CD4-positive, alpha-beta T cell treated with Interleukin-4 for 1 hour (primary cell): Measurements from ENCODE around the gene PLA2G1B.

ENCODE experiments used
- DNase-seq, 2 donors: peaks; one replicate each; pipeline ENCODE4 v3.0.0-alpha.2; 2020 to 2022

PLA2G1B gene

DNA sequence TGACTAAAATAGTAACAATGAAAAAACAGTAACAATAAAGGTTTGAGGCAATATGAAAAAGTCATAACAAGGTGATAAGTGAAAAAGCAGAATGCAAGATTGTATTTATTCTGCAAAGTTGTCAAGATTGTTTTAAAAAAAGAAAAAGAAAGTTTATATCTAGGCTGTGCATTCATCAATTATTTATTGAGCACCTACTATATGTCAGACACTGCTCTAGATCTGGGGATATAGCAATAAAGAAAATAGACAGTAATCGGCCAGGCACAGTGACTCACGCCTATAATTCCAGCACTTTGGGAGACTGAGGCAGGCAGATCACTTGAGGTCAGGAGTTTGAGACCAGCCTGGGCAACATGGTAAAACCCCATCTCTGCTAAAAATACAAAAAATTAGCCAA lies 3.8 kb downstream of the PLA2G1B start:
- DNase-seq: no peak

DNA sequence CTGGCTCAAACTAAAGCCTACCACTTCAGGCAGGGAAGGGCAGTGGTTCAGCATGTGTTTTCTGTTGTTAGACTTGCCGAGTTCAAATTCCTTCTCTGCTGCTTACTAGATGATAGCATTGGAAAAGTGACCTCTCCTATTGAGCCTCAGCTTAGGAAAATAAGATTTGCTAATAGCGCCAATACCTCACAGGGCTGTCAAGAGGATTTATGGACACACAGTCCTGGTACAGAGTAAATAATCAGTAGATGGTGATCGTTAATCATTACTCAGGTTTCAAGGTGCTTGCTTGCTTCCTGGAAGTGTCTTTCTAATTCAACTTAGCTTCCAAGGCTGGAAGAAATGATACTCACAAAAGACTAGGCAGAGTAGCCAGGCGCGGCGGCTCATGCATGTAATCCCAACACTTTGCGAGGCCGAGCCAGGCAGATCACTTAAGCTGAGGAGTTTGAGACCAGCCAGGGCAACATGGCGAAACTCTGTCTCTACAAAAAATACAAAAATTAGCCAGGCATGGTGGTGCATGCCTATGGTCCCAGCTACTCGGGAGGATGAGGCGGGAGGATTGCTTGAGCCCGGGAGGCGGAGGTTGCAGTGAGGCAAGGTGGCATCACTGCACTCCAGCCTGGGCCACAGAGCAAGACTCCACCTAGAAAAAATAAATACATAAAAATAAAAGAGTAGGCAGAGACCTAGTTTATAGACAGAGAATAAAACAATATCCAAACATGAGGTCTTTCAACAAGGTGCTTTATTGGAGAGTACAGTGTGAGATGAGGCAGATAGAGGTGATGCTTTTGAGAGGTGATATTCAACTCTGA lies 6.0 kb downstream of the PLA2G1B start:
- DNase-seq: no peak

DNA sequence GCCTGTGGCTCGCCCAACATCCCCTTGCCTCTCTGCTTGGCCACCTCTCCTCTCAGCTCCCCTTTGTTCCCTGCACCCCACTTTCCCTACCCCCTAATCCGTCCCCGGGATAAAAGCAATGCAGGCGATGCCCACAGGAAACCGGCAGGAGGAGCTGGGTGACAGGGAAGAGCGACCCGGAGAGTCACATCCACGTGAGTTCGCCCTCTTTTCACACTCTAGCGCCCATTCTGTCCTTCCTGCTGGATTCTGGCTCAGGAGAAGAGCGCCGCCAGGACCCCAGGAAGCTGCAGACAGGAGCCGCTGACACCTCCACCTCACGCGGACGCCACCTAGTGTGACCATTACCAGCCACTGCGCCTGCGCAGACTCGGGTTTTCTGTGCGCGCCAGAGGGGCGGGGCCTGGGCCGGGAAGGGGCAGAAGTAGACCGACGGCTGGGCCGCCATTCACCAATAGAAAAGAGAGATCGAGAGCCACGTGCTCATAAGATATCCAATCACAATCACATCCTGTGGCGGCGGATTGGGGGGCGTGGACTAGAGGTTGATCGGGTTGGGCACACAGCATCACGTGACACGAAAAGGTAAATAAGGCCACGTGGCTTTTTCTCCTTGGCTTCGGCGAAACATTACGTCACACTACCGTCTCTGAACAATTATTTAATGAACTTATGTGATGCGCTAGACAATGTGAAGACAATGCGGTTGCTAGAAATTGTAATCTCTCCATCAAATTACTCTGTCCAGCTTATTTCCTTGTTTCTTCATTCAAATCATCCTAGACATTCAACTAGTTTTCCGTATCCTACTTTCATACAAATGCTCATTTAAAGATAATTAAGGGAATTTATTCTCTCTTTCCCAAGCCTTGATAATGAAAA lies 10.1 kb downstream of the PLA2G1B start:
- DNase-seq: peak; percentile 100

DNA sequence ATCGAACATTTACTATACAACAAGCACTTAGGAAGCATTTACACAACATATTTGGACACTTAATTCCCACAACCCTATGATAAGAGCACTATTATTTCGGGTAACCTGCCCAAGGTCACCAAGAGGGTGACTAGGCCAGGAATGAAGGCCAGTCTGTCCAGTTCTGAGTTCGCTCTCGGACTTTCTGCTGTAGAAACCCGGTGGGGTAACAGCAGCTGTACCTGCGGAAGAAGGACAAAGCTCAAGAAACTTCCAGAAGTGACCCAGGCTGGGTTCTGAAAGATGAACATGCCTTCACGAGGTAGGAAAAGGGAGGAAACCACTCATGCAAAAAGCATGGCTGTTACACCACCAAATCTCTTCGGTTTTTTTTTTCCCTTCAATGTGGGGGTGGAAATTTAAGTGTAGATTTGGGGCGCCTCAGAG lies 10.8 kb downstream of the PLA2G1B start:
- no peak for DNase-seq

DNA sequence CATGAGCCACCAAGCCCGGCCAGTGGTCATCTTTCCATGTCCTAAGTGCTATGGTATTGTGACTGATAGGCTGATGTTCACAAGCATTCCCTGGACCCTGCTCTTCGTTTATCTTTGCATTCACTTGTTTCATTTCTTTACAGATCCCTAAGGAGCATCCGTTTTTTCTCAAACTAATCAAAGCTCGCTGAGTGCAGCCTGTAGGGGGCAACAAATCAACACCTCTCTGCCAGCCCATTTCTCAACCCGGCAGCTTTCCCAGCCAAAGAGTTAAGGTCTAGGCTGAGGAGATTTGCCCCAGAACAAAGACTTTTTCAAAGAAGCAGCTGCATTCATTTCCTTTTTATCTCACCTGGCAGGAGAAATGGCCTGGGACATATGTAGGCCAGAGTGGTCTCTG lies 13.4 kb downstream of the PLA2G1B start:
- DNase-seq: no peak

DNA sequence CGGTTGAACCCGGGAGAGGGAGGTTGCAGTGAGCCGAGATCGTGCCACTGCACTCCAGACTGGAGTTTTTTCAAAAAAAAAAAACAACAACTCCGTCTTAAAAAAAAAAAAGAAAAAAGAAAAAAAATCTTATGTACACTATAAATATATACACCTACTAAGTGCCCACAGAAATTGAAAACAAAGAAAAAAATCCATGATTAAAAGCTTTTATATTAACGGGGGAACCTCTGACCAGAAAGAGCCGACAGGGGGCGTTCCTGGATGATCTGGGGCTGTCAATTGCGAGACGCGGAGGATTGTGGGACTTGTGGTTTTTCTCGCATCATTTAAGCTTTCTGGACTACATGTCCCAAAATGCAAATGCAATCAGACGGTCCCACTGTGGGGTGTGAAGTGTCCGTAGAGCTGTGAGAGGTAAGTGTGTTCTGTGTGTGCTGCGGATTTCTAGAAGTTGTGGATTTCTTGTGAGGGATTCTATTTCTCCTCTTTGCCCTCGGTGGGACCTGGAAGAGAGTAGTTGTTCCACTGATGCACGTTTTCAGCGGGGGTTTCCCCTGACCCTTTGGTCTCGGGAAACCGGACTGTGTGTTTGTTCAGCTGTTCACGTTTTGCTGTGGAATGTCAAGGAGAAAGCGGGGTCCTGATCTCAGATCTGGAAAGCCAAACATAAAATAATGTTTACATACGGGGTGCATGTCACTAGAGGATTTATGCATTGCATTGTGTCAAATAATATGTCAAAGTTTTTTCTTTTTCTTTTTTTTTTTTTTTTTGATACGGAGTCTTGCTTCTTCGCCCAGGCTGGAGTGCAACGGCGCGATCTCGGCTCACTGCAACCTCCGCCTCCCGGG lies 25.4 kb downstream of the PLA2G1B start, which contains the start of gene SIRT4:
SIRT4 (plus strand) TSS at position 360 of the 854 bp plus-strand sequence. CDS start 1,241 bp downstream, outside the sequence.
- peak; percentile 91 to 94 for DNase-seq

DNA sequence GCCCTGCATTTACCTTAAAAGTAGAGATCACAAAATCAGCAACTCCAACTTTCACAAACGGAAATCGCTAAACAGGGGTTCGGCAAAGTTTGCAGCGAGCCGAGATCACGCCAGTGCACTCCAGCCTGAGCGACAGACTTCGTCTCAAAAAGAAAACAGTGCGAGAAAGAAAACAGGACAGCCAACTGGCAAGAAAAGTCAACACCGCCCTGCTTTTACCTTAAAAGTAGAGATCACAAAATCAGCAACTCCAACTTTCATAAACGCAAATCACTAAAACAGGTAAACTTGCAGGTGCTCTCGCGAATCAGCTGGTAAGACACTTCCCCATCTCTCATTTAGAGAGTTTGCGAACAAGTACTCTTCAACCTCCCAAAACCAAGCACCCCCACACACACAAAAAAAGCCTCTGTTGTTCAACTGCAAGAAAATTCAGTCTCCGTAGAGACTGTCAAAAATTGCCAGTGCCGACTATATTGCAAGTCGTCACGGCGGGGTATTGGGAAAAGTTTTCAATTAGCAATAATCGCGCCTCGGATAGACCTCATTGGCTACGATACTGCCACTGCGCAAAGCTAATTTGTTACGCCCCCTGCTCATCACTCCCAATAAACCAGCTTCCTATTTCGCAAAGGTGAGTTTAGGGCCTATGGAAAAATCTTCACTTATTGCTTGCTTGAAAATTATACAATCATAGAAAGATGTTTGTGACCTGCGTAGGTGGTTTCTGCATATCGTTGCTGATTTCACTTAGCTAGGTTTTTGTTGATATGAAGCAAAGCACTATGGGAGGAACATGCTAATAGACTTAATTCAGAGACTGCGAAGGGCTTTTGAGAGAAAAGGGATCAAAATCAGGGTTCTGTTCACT lies 34.7 kb downstream of the PLA2G1B start, which contains the start of gene RNU4-1:
RNU4-1 (minus strand) TSS at position 577 of the 871 bp plus-strand sequence.
- peak; percentile 93 for DNase-seq

DNA sequence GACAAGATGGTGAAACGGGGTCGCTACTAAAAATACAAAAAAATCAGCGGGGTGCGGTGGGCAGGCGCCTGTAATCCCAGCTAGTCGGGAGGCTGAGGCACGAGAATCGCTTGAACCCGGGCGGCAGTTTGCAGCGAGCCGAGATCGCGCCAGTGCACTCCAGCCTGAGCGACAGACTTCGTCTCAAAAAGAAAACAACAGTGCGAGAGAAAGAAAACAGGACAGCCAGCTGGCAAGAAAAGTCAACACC lies 35.2 kb downstream of the PLA2G1B start:
- no peak for DNase-seq

DNA sequence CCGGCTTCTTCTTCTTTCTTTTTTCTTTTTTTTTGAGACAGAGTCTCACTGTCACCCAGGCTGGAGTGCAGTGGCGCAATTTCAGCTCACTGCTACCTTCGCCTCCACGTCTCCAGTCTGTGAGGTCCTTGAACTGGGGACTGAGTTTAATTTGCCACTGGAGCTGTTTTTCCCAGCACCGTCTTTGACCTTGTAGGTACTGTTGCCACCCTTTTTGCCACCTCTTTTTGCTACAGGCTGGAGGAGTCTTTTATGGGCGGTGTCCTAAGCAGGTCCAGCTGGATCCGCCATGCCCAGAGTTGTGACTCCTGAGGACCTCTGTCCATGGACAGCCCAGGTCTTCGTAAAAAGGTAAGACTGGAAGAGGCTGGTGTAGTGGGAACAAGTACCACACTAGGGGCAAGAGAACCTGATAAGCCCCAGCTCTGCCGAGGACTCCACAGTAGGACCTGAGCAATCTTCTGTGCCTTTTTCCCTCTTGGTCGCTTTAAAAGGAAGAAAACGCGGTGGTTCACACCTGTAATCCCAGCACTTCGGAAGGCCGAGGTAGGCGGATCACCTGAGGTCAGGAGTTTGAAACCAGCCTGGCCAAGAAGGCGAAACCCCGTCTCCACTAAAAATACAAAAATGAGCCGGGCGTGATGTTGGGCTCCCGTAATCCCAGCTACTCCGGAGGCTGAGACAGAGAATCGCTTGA lies 36.8 kb downstream of the PLA2G1B start:
- peak; percentile 16 to 24 for DNase-seq

DNA sequence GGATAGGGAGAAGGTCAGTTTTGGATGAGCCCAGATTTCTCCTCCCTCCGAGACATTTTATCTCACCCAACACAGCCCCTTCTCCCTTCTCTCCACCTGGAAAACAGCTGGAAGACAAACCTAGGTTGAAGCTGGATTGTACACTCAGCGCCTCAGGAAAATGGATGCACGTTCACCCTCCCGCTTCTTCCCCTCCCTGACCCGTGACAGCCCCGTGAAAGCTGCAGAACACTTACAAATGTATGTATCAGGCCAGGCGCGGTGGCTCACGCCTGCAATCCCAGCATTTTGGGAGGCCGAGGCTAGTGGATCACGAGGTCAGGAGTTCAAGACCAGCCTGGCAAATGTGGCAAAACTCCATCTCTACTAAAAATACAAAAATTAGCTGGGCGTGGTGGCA lies 40.1 kb downstream of the PLA2G1B start:
- no peak for DNase-seq

DNA sequence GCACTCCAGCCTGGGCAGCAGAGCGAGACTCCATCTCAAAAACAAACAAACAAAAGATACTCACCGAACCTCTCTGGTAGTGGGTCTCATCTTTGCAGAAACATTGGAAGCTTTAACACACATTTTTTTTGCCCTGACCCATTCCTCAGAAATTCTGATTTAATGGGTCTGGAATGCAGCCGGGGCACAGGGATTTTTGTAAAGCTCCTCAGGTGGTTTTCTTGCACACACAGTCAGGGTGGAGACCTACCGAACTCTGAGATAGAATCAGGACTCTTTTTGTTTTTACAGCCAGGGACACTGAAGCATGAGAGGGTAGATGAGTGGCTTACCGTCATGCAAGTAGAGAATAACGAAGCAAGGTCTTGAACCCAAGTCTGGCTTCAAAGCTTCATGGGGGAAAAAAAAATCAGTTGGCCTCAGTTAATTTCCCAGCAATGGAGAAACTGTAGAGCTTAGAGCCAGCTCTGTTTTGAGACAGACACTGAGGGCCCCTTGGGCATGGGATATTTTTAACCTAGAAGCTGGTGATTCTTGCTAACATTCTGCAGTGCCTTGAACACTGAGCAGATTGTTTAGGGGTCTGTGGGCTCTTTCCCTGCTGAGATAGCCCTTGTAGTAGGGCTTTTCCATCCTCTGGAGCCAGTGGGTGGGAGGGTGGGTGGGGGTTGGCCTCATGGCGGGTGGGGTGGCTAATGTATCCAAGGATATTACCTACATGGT lies 40.6 kb downstream of the PLA2G1B start:
- no peak for DNase-seq

DNA sequence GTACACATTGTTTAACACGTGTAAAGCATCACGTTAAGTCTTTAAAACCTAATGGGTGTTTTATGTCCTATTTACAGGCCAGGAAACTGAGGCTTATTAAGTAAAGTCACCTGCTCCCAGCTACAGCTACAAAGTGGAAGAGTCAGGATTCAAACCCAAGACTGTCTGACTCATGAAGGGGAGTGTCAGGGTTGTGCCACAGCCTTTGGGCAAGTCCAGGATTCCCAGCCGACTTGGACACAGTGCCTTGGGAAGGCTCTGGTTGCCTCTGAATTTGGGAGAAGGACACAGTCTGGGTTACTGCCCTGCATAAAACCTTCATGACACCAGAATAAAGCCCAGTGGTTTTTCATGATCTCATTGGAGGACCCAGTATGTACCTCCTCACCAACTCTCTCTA lies 43.2 kb downstream of the PLA2G1B start:
- DNase-seq: no peak

DNA sequence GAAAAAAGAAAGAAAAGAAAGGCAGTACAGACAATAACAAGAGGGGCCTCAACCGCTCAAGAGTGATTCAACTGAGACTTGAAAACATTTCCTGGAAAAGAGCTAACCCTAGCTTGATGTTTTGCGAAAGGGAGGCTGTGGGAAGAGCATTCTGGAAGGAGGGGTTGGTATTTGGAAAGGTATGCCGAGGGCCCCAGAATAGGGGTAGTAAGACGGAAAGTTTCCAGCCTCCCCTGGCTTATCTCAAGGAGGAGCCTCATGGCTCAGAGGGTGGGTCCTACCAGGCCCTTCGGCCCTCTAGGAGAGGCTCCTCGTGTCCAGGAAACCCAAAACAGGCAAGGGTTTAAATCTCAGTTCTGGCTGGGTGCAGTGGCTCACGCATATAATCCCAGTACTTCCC lies 44.3 kb downstream of the PLA2G1B start:
- no peak for DNase-seq

DNA sequence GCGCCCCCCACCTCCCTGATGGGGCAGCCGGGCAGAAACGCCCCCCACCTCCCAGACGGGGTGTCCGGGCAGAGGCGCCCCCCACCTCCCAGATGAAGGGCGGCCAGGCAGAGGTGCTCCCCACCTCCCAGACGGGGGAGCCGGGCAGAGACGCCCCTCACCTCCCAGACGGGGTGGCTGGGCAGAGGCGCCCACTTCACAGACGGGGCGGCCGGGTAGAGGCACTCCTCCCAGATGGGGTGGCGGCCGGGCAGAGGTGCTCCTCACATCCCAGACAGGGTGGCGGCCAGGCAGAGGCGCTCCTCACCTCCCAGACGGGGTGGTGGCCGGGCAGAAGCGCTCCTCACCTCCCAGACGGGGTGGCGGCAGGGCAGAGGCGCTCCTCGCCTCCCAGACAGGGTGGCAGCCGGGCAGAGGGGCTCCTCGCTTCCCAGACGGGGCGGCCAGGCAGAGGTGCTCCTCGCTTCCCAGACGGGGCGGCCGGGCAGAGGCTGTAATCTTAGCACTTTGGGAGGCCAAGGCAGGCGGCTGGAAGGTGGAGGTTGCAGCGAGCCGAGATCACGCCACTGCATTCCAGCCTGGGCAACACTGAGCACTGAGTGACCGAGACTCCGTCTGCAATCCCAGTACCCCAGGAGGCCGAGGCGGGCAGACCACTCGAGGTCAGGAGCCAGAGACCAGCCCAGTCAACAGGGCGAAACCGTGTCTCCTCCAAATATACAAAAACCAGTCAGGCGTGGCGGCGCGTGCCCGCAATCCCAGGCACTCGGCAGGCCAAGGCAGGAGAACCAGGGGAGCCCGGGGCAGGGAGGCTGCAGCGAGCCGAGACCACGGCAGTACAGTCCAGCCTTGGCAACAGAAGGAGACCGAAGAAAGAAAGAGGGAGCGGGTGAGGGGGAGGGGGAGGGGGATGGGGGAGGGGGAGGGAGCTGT lies 49.2 kb downstream of the PLA2G1B start:
- DNase-seq: no peak

DNA sequence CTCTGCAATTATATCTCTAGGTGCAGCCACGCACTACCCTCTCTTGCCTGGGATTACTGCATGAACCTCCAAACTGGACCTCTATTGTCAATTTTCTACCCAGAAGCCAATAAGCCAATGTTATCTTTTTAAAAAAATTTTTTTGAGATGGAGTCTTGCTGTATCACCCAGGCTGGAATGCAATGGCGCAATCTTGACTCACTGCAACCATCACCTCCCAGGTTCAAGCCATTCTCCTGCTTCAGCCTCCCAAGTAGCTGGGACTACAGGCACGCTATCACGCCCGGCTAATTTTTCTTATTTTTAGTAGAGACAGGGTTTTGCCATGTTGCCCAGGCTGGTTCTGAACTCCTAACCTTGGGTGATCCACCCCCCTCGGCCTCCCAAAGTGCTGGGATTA lies 50.8 kb downstream of the PLA2G1B start:
- DNase-seq: no peak
